Measurements from ENCODE around the gene C1R. TPM values are rescaled to one million over a fixed set of nuclear protein-coding genes. Genes with fewer than 3 reads are reported as not detected.

C1R gene
- total RNA-seq, 1 donor from 2014 or later: 1,748 TPM

- ATAC-seq (no peak), DNase-seq (ENCODE audit: low spot score) (no peak)
These were observed 8.0 kb upstream of the C1R start for GRCh38 chr12:7100239-7100638.

- ATAC-seq (no peak), DNase-seq (ENCODE audit: low spot score) (no peak)
These were observed 7.2 kb upstream of the C1R start for GRCh38 chr12:7099290-7099996.

GRCh38 chr12:7096979-7097378 is 4.7 kb upstream of the C1R start:
- DNase-seq (ENCODE audit: low spot score): no peak
- no peak for ATAC-seq

GRCh38 chr12:7096006-7096932 is 4.0 kb upstream of the C1R start:
- no peak for ATAC-seq
- DNase-seq (ENCODE audit: low spot score): peak; percentile 44

- ATAC-seq (peak; percentile 12), DNase-seq (ENCODE audit: low spot score) (peak; percentile 50)
These were observed 1.6 kb upstream of the C1R start for GRCh38 chr12:7093892-7094291.

- ATAC-seq (no peak), DNase-seq (ENCODE audit: low spot score) (peak; percentile 43)
These were observed 1.2 kb upstream of the C1R start for GRCh38 chr12:7093486-7093885.

GRCh38 chr12:7092986-7093460 is 778 bp upstream of the C1R start:
- no peak for DNase-seq (ENCODE audit: low spot score)
- ATAC-seq: no peak

- DNase-seq (ENCODE audit: low spot score) (peak; percentile 89), ATAC-seq (peak; percentile 68)
These were observed 501 bp downstream of the C1R start for GRCh38 chr12:7091660-7092228.

- DNase-seq (ENCODE audit: low spot score) (peak; percentile 45), ATAC-seq (no peak)
These were observed 1.1 kb downstream of the C1R start for GRCh38 chr12:7091171-7091570.

- peak; percentile 7 for ATAC-seq
- peak; percentile 45 for DNase-seq (ENCODE audit: low spot score)
These were observed 1.8 kb downstream of the C1R start for GRCh38 chr12:7090222-7090998.

GRCh38 chr12:7089196-7089871 is 2.9 kb downstream of the C1R start:
- DNase-seq (ENCODE audit: low spot score) (no peak), ATAC-seq (peak; percentile 9)

- ATAC-seq (no peak), DNase-seq (ENCODE audit: low spot score) (no peak)
These were observed 9.1 kb downstream of the C1R start for GRCh38 chr12:7083125-7083524.

- DNase-seq (ENCODE audit: low spot score) (peak; percentile 82), ATAC-seq (peak; percentile 72)
These were observed 11.2 kb downstream of the C1R start for GRCh38 chr12:7081037-7081436.

GRCh38 chr12:7079826-7080125 is 12.5 kb downstream of the C1R start:
- ATAC-seq (peak; percentile 22), DNase-seq (ENCODE audit: low spot score) (no peak)

GRCh38 chr12:7078163-7078562 is 14.1 kb downstream of the C1R start:
- no peak for DNase-seq (ENCODE audit: low spot score)
- ATAC-seq: no peak

- DNase-seq (ENCODE audit: low spot score) (peak; percentile 35), ATAC-seq (no peak)
These were observed 15.8 kb downstream of the C1R start for GRCh38 chr12:7076493-7076892.

GRCh38 chr12:7075939-7076338 is 16.3 kb downstream of the C1R start:
- ATAC-seq (no peak), DNase-seq (ENCODE audit: low spot score) (no peak)

GRCh38 chr12:7075518-7075917 is 16.7 kb downstream of the C1R start:
- ATAC-seq: no peak
- no peak for DNase-seq (ENCODE audit: low spot score)

GRCh38 chr12:7073946-7074345 is 18.3 kb downstream of the C1R start:
- no peak for ATAC-seq
- DNase-seq (ENCODE audit: low spot score): no peak

- no peak for ATAC-seq
- no peak for DNase-seq (ENCODE audit: low spot score)
These were observed 19.7 kb downstream of the C1R start for GRCh38 chr12:7072554-7072953.
